Posterior vena cava (tissue), 2 donors: ENCODE data around the gene SLC9A9. TPM values are rescaled to one million over a fixed set of nuclear protein-coding genes. Genes with fewer than 3 reads are reported as not detected.
"Not testable (repeated sequence)": the region's sequence is repeated elsewhere in the genome, so short reads cannot be mapped to it uniquely, and the experiment has no call there.

Experiments used
- DNase-seq: peaks from one replicate; pipeline ENCODE4 v3.0.0-alpha.2; 2020; ENCODE audit warnings: low spot score
- intact Hi-C, 2 donors: fragments of 100-400 bp; cut with DNase I; formaldehyde crosslinking; loops; one replicate each; pipeline versions ENCODE4 v1.14.1 to v1.14.2; 2022 to 2023
- total RNA-seq, 2 donors: library from RNA; stranded (reverse); fragmentation: NEBNext Ultra II Directional; extraction: Animal tissue kit (Norgen Biotek cat#: 25700); gene quantifications; one replicate each; pipeline ENCODE4 v1.2.1, GENCODE V29; 2021
- donor health status: DM: yes; HTN: yes; CAD: no.
- donor health status: DM: yes; HTN: yes; CAD: no.

SLC9A9 gene
- total RNA-seq, 2 donors from 2014 or later: 20.5 to 28.8 TPM

- no peak for DNase-seq
- intact Hi-C loops: no loop called here
These were observed 309.7 kb downstream of the SLC9A9 start for GRCh38 chr3:143538577-143538981.

- intact Hi-C loops: no loop called here
- no peak for DNase-seq
These were observed 310.2 kb downstream of the SLC9A9 start for GRCh38 chr3:143538061-143538460.

- intact Hi-C loops: no loop called here
- no peak for DNase-seq
These were observed 311.3 kb downstream of the SLC9A9 start for GRCh38 chr3:143536817-143537535.

- no peak for DNase-seq
- intact Hi-C loops: no loop called here
These were observed 312.1 kb downstream of the SLC9A9 start for GRCh38 chr3:143535994-143536784.

GRCh38 chr3:143533391-143533790 is 314.9 kb downstream of the SLC9A9 start:
- no peak for DNase-seq
- intact Hi-C loops: no loop called here

- intact Hi-C loops: no loop called here
- no peak for DNase-seq
These were observed 316.2 kb downstream of the SLC9A9 start for GRCh38 chr3:143532091-143532490.

GRCh38 chr3:143531101-143531500 is 317.2 kb downstream of the SLC9A9 start:
- no peak for DNase-seq
- intact Hi-C loops: no loop called here

- intact Hi-C loops: no loop called here
- no peak for DNase-seq
These were observed 318.5 kb downstream of the SLC9A9 start for GRCh38 chr3:143529798-143530197.

GRCh38 chr3:143529018-143529478 is 319.2 kb downstream of the SLC9A9 start:
- intact Hi-C loops: no loop called here
- DNase-seq: no peak

GRCh38 chr3:143526011-143526545 is 322.2 kb downstream of the SLC9A9 start:
- intact Hi-C loops: no loop called here

GRCh38 chr3:143525408-143525807 is 322.9 kb downstream of the SLC9A9 start:
- no peak for DNase-seq
- intact Hi-C loops: no loop called here

More at GRCh38 chr3:143526011-143526545, 322.2 kb downstream of the SLC9A9 start:
- no peak for DNase-seq

GRCh38 chr3:143521803-143522202 is 326.5 kb downstream of the SLC9A9 start:
- intact Hi-C loops: no loop called here
- DNase-seq: no peak

- DNase-seq, intact Hi-C loops: not testable (repeated sequence)
These were observed 331.1 kb downstream of the SLC9A9 start for GRCh38 chr3:143517131-143517530.

GRCh38 chr3:143514874-143515273 is 333.4 kb downstream of the SLC9A9 start:
- intact Hi-C loops: no loop called here
- no peak for DNase-seq

- intact Hi-C loops: no loop called here
These were observed 334.2 kb downstream of the SLC9A9 start for GRCh38 chr3:143514109-143514508.

GRCh38 chr3:143511174-143511879 is 336.9 kb downstream of the SLC9A9 start:
- intact Hi-C loops: no loop called here
- no peak for DNase-seq

More at GRCh38 chr3:143514109-143514508, 334.2 kb downstream of the SLC9A9 start:
- no peak for DNase-seq

- DNase-seq: no peak
- intact Hi-C loops: no loop called here
These were observed 337.7 kb downstream of the SLC9A9 start for GRCh38 chr3:143510601-143511000.

- intact Hi-C loops: no loop called here
- no peak for DNase-seq
These were observed 340.3 kb downstream of the SLC9A9 start for GRCh38 chr3:143507735-143508580.

- intact Hi-C loops: no loop called here
- DNase-seq: no peak
These were observed 342.1 kb downstream of the SLC9A9 start for GRCh38 chr3:143506190-143506589.
